SH-SY5Y (cell line): ENCODE results near the gene FOXJ3.

Source experiments
- GATA2 ChIP-seq: IDR thresholded peaks from 2 replicates; pipeline ENCODE4 v1.6.1; 2011; ENCODE audit warnings: mild to moderate bottlenecking, low read depth, low read length
- GATA3 ChIP-seq: IDR thresholded peaks from 2 replicates; pipeline ENCODE4 v1.6.1; 2011; ENCODE audit warnings: low read depth, mild to moderate bottlenecking, low read length, moderate library complexity

GRCh38 chr1:42322577-42322976 is 12.5 kb downstream of the FOXJ3 start:
- no peak for TF ChIP-seq GATA3
- no peak for TF ChIP-seq GATA2
